NCI-H2227 treated with DMSO at 0.1 percent for 48 hours (cell line): Measurements from ENCODE around the gene LRP11.
A peak's percentile ranks its signal among the peaks of the same experiment; 100 is the strongest.
"Not testable (repeated sequence)": the region's sequence is repeated elsewhere in the genome, so short reads cannot be mapped to it uniquely, and the experiment has no call there.

Experiments
- DNase-seq: peaks from one replicate; lab custom pipeline; 2025; lab: John Stamatoyannopoulos, UW

LRP11 gene

DNA sequence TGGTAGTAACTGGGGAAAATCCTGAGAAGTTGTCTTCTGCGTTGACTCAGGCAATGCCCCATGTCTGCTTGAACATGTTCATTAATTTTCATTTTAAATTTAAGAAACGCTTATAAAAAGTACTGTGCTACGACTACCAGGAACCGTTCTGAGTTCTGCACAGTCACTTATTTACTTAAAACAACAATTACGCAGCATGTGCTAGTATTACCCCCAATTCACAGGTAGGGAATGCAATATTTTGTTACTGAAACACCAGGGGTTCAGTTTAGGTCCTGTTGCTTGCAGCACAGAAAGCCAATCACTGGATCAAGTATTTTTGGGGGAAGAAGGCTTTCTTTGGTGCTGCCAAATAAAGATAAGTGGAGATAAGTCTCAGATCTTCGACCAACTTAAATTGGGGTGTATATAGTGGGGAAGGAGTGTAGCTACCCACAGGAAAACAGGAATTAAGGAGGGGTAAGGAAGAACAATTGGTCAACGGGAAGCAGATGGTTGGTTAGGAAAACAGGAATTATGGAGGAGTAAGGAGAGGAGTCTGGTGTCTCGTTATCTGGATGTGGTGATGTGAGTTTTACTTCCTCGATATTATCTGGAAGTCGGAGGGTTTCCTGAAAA lies 5.2 kb upstream of the LRP11 start:
- no peak for DNase-seq

DNA sequence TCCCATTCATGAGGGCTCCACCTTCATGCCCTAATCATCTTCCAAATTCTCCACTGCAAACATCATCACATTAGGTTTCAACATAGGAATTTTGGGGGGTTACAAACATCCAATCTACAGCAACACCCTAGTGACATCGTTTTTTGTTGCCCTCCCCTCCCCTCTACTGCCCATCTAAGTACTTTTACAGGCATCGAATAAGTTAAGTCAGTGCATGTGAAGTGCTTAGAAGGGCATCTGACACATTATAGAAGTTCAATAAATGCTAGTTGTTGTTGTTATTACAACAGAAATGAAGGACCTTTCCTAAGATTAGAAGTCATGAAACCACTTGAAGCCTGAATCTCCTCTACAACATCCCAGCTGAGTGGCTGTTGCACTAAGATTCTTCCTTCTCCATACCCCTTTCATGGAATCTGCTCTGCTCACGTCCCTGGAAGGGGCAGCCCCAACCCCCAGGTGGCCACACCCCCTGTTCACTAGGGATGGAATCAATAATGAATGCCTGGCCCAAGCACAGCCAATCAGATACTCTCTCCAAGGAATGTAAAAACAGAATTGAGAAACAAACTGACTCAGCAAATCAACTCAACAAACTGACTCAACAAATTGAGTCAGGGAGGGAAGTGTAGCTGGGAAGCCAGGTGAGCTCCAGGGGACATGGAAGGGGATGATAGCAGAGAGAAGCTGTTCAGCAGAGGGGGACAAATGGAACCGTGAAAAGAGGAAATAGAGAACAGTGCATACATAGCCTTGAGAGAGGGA lies 3.9 kb upstream of the LRP11 start:
- no peak for DNase-seq

GRCh38 chr6:149864578-149865535 lies 698 bp upstream of the LRP11 start:
- DNase-seq = peak; percentile 40

GRCh38 chr6:149862922-149863697 lies 1.0 kb downstream of the LRP11 start:
- peak; percentile 36 for DNase-seq

DNA sequence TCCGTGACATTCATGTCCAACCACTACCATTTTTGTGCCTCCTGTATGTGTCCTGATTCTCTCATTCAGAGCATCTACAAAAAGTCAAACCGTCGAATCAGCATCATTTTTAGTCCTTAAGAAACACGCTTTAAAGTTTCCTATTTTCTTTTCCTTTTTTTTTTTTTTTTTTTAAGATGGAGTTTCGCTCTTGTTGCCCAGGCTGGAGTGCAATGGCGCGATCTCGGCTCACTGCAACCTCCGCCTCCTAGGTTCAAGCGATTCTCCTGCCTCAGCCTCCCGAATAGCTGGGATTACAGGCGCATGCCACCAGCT lies 1.8 kb downstream of the LRP11 start:
- DNase-seq = not testable (repeated sequence)

DNA sequence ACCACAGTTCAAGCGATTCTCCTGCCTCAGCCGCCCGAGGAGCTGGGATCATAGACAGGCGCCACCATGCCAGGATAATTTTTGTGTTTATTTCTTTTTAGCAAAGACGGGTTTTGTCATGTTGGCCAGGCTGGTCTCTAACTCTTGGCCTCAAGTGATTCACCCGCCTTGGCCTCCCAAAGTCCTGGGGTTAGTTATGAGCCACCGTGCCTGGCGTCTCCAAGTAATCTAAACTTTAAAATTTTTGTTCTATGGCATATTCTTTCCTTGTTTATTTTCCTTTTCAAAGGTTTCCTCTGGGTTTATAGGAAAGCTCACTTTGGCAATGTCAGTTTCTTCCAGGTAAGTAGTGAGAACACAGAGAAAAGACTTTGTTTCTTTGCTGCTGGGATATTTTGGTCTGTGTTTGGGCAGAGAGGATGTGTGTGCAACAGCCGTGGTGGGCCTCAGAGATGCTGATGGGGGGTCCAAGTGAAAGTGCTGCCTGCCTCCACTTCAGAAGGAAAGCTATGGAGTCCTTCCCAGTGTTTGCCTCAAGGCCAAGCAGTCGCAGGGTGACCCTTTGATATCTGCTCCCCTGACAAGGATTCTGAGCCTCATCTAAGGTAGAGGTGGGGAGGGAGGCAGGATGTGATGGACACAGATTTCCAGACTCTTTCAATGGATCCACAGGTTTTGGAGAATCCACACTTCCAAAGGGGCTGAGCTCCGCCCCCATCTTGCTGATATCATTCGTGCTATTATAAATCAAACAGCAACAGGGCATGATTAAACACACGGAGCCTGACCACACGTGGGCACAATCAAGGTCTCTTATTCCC lies 2.3 kb downstream of the LRP11 start:
- DNase-seq = no peak

- DNase-seq = no peak
Observed at GRCh38 chr6:149860834-149861602, 3.1 kb downstream of the LRP11 start.

- no peak for DNase-seq
Observed at GRCh38 chr6:149860513-149860833, 3.7 kb downstream of the LRP11 start.

GRCh38 chr6:149859938-149860337 lies 4.2 kb downstream of the LRP11 start:
- DNase-seq = no peak

- no peak for DNase-seq
Observed at GRCh38 chr6:149859368-149859767, 4.8 kb downstream of the LRP11 start.

DNA sequence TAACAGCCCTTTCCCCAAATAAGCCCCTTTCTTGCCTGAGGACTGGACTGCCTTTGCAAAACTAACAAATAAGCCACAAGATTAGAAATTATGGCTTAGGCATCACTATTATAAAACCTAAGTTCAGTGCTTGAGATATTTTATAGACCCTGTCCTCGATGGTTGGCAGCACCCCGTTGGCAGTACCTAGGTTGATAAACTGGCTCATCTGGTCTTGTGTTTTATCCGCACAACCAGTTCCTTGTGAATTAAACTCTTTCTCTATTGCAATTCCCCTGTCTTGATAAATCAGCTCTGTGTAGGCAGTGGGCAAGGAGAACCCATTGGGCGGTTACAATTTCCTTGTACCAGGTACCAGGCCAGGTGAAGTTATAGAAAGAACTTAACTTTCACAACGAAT lies 6.6 kb downstream of the LRP11 start:
- DNase-seq = no peak

GRCh38 chr6:149856256-149856994 lies 7.7 kb downstream of the LRP11 start:
- DNase-seq = no peak

DNA sequence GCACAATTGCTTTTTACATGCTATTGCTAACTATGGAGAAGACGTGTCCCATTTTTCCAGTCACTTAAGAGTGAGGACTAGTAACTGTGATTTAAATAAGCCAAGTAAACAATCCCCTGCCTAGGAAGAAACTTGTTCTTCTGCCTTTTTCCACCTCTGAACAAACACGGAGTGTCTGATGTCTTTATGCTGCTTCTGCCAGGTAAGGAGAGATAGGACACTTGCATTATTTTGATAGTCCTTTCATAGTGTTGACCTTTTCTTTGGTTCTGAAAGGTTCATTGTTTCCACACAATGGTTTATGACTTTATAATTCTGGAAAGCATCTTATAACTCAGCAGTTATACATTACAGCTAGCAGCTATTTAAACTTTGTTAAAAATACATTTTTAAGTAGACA lies 8.4 kb downstream of the LRP11 start:
- no peak for DNase-seq

DNA sequence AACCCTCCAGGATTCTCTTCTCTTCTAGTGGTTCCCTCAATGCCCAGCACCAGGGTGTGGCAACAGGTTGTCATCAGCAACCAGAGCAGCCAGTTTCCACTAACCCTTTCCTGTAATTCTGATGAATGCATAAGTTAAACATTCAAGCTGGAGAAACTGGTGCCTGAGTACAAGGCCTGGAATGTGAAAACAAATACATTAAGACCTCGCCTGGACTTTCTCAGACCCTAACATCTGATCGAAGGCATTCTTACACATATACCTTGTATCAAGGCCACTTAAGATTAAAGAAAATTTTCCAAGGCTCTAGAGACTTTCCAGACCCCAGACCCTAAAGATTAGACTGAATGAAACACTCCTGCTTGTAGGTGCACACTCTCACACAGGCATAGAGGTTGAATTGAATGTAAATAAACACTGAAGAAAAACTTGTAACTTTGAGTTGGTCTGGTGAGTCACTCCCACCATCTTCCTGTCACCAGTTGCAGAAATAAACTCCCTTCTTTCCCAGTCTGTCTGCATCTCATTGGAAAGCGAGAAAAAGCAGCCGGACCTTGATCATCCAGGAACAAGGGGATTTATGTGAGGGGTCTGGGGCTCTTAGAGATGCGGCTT lies 9.0 kb downstream of the LRP11 start:
- no peak for DNase-seq

- no peak for DNase-seq
Observed at GRCh38 chr6:149854532-149854931, 9.6 kb downstream of the LRP11 start.

GRCh38 chr6:149854017-149854416 lies 10.1 kb downstream of the LRP11 start:
- DNase-seq = not testable (repeated sequence)

DNA sequence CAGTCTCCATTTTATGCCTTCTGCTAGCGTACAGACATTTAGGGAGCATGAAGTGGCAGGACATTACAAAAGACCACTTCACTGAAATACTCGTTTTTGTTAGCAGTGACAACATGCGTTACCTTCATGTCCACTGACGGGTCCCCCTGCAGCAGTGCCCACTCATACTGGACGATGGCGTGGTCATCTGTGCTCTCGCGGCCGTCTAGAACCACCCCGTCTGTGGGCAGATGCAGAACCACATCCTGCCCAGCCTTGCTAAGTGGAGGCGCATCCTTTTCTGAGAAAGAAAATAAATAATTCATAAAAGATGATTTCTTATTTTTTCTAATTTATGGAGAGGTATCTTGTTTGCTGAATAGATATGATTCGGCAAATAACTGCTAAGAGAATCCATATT lies 11.3 kb downstream of the LRP11 start:
- no peak for DNase-seq

DNA sequence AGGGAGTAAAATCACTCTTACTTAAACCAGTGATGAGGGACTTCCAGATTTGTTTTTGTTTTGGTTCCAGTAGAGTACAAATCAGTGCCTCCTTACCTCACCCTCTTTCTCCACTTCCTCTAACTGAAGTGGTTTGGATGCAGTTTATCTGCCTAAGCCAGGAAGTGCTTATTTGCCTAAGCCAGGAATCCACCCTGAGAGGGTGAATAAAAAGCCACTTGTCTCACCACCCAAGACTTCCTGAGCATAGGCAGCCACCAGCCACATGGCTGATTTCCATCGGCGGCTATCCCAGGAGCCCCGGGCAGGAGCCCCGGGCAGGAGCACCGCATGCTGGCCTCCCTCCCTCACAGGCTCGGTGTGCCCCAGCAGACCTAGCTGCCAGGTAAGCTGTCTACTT lies 12.0 kb downstream of the LRP11 start:
- no peak for DNase-seq

- DNase-seq = no peak
Observed at GRCh38 chr6:149851461-149852110, 12.6 kb downstream of the LRP11 start.
